Astrocyte of the hippocampus (primary cell): ENCODE results near the gene FBXO45.
"Not testable (repeated sequence)": the region's sequence is repeated elsewhere in the genome, so short reads cannot be mapped to it uniquely, and the experiment has no call there.

ENCODE experiments used
- DNase-seq: peaks from one replicate; pipeline ENCODE4 v3.0.0; 2011; ENCODE audit warnings: low read depth, low spot score

FBXO45 gene, protein sequence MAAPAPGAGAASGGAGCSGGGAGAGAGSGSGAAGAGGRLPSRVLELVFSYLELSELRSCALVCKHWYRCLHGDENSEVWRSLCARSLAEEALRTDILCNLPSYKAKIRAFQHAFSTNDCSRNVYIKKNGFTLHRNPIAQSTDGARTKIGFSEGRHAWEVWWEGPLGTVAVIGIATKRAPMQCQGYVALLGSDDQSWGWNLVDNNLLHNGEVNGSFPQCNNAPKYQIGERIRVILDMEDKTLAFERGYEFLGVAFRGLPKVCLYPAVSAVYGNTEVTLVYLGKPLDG

DNA sequence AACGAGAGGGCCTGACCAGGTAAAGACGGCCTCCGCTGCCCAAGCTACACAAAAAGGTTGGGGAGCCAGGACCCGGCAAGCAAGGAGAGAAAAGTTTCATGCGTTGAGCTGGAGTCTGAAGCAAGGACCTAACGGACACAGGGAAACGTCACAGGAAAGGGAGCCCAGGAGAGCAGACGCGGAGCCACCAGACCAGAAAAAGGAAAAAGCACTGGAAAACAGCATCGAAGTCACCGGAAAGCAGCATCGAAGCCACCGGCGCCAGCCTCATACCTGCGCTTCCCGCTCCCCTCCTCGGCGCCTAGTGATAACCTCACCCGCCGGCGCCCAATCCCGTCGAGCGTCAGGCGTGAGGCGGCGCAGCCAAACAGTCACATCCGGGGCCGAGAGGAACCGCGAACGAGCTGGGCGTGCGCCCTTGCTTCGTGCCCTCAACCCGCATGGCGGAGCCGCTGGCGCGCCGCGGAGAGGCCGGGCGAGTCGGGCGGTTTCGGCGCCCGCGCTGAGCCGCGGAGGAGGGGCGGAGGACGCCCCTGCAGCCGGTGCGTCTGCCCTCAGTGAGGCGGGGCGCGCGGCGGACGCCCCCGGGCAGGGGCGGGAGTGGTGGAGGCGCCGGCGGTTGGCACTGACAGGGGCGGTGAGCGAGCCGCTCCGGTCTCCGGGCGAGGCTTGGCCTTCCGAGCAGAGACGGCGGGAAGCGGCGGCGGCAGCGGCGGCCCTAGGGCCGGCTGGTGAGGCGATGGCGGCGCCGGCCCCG is at the start of gene FBXO45, which contains the start of gene WDR53:
Gene FBXO45 (plus strand): TSS at position 415 of the 757 bp plus-strand sequence. CDS start 325 bp downstream, at position 740.
Gene WDR53 (minus strand): TSS at position 309 of the 757 bp plus-strand sequence. CDS start 7,079 bp downstream, outside the sequence.
- DNase-seq = peak; percentile 99

DNA sequence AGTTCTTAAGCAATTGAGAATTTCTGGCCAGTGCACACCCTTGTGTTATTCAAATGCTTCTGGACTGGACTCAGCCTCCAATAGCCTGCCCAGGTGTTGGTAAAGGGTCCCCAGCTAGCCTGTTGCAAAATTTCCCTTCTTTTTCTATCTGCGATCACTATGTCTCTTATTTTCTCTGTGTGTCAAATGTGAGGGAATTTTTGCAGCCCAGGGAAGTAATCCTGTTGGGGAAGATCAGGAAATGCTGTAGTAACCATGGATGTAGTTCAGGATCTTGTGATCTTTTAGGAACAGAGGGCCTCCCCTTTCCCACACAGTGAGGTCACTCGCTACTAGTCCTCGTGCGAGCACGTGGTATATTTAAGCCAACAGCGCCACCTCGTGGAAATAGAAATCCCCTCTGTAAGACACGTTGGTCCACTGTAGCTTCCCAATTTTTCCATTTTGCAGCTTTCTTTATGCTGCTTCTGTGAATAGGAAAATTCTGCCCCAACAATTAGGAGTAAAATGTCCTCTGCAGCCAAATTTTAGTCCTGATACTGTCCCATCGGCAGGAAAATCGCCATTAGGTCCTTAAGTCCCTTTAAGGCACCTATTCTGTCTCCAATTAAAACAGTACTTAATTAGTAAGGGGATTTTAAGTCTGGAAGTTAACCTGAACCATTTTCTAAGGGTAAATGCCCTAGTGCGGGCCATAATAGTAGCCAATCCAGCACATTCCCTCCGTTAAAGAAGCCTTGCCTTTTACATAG is 49.3 kb upstream of the FBXO45 start:
- DNase-seq = peak; percentile 69

DNA sequence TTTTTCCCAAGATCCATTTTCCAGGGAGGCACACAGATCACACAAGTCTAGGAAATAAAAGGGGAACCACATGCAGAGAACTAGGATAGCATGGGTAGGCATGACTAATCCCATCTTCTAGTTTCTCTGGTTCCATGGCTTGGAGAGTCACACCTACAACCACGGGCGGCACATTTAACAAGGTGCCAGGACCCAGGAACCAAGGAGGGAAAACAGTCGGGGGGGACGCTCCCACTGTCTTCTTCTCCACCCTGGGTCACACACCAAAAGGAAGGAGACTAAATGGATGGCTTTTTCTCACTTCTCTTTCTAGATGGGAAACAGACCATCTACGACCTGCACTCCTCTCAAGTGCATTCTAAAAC is 48.8 kb upstream of the FBXO45 start:
- DNase-seq = no peak

DNA sequence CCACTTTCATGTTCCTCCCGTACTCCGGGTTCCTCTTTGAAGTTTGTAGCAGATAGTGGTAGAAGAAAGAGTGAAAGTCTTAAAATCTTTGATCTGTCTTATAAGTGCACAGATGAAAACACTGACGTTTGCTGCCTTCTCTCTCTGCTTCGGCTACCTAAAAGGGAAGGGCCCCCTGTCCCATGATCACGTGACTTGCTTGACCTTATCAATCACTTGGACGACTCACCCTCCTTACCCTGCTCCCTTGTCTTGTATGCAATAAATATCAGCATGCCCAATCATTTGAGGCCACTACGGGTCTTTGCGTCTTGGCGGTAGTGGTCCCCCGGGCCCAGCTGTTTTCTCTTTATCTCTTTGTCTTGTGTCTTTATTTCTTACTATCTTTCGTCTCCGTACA is 47.2 kb upstream of the FBXO45 start:
- not testable (repeated sequence) for DNase-seq

DNA sequence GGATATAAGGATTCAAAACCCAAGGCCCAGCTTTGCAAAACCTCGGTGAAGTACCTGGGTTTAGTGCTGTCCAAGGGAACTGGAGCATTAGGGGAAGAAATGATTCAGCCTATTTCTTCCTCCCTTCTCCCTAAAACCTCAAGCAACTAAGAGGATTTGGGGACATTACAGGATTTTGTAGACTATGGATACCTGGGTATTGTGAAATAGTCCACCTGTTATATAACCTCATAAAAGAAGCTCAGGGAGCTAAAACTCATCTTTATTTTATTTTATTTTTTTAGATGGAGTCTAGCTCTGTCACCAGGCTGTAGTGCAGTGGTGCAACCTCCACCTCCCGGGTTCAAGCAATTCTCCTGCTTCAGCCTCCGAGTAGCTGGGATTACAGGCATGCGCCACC is 44.6 kb upstream of the FBXO45 start:
- no peak for DNase-seq

DNA sequence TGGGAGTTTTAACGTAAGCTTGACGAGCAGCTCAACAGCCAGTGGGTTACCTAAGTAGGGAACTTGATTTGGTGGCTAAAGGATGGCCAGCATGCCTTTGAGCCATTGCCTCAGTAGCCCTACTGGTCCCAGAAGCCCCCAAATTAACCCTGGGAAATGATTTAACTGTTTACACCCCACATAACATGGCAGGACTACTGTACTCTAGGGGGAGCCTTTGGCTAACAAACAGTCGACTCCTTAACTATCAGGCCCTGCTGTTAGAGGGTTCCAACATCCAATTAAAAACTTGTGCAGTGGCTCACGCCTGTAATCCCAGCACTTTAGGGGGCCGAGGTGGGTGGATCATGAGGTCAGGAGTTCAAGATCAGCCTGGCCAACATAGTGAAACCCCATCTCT is 43.9 kb upstream of the FBXO45 start:
- no peak for DNase-seq

DNA sequence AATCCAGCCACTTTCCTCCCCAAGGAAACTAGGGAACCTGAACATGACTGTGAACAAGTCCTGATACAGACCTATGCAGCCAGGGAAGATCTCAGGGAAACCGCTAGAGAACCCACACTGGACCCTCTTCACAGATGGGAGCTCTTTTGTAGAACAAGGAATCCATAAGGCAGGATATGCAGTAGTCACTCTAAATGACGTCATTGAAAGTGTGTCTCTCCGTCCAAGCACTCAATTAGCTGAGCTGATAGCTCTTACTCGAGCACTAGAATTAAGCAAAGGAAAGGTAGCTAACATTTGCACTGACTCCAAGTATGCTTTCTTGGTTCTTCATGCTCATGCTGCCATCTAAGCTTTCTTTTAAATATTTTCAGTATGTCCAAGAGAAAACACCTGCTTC is 43.3 kb upstream of the FBXO45 start:
- no peak for DNase-seq

DNA sequence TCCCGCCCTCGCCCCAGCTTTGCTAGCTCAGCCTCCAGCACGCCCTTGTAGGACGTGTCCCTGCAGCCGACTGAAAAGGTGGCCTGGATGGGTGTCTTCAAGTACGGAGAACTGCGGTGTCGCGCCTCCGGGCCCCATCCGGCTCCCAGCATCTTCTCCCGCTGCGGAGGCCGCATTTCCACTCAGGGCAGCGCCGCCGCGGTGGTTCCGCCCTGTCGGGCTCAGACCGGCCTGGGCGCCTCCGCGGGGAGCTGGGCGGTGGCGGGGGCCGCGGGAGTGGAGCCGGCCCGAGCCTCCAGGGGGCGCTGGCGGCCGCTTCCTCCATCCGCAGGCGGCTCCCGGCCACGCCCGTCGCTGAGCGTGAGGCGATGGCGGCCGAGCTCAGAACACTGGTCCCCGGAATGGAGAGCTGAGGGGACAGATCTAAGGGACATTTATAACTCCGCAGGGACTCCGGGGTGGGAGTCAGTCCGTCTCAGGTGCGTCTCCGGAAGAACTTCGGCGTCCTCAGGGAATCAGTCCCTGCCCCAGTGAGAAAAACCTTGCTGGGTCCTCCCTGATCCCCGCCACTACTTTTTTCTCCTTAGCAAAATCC is 39.7 kb upstream of the FBXO45 start:
- DNase-seq = peak; percentile 87

DNA sequence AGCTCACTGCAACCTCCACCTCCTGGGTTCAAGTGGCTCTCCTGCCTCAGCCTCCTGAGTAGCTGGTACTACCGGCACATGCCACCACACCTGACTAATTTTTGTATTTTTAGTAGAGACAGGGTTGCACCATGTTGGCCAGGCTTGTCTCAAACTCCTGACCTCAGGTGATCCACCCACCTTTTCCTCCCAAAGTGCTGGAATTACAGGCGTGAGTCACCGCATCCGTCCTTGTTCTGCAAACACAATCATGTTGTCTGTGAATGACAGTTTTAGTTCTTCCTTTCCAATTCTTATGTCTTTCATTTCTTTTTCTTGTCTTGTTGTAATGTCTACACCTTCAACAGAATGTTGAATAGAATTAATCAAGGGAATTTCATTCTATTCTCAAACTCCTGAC is 37.0 kb upstream of the FBXO45 start:
- no peak for DNase-seq

DNA sequence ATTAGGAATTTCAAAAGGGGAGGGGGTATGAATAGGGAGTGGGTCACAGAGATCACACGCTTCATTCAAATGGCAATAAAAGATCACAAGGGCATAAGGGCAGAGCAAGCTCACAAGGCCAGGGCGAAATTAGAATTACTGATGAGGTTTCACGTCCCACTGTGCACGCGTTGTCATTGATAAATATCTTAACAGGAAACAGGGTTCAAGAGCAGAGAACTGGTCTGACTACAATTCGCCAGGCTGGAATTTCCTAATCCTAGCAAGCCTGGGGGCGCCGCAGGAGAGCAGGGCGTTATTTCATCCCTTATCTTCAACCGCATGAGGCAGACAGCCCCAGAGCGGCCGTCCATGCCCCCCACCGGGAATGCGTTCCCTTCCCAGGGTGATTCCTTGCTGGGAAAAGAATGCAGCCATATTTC is 35.2 kb upstream of the FBXO45 start:
- peak; percentile 10 for DNase-seq

DNA sequence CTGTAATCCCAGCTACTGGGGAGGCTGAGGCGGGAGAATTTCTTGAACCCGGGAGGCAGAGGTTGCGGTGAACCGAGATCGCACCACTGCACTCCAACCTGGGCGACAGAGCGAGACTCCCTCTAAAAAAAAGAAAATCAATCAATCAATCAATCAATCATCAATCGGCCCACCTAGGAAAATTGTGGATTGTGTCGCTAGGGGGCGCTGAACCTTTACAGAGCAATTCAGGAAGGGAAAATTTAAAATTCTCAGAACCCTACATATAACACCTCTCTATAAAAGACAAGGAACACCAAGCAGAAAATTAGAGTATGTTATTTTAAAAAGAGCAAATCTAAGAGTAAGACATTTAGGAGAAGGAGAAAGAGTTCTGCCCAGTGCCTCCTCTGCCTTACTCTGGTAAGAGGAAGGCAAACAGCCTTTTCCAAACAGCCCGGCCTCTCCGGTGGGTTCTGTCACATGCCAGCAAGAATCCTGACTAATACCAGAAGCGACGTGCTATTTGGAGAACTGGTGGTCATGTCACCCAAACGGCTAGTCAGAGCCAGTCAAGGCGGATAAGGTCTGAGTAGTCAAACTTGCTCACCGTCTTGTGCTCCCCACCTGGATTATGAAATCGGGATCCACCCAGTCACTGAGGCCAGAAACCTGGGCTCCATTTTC is 31.0 kb upstream of the FBXO45 start:
- DNase-seq = peak; percentile 17

DNA sequence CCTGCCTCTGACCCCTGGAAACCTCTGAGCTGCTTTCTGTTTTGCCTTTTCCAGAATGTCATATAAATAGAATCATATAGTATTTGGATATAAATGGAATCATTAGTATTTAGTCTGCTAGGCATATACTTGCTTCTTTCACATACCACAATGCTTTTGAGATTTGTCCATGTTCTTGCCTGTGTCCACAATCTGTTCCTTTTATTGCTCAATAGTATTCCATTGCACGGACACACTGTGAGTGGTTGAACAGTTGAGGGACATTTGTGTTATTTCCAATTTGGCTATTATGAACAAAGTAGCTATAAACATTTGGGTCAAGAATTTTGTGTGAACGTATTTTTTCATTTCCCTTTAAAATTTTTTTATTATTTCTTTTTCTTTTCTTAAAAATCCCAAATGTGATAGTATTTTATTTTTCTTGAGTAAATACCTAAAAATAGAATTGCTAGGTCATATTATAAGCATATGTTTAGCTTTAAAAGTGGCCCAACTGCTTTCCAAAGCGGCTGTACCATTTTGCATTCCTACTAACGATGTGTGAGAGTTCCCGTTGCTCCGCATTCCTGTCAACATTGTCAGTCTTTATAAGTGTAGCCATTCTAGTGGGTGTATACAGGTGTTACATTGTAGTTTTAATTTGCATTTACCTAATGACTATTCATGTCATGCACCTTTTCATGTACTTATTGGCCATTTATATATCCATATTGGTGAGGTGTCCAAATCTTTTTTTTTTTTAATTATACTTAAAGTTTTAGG is 26.6 kb upstream of the FBXO45 start:
- DNase-seq = no peak

DNA sequence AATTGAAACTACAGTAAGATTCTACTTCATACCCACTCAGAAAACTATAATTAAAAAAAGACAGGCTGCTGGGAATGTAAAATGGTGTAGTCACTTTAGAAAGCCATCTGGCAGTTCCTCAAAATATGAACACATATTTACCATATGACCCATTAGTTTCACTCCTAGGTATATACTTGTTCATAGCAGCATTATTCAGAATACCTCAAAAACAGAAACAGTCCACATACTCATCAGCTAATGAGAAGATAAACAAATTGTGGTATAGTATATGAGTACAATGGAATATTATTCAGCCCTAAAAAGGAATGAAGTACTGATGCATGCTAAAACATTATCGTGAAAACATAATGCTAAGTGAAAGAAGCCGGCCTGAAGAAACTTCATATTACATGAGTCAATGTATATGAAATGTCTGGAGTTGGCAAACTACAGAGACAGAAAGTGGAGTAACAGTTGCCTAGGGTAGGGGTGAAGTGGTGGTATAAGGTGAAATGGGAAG is 23.9 kb upstream of the FBXO45 start:
- no peak for DNase-seq

DNA sequence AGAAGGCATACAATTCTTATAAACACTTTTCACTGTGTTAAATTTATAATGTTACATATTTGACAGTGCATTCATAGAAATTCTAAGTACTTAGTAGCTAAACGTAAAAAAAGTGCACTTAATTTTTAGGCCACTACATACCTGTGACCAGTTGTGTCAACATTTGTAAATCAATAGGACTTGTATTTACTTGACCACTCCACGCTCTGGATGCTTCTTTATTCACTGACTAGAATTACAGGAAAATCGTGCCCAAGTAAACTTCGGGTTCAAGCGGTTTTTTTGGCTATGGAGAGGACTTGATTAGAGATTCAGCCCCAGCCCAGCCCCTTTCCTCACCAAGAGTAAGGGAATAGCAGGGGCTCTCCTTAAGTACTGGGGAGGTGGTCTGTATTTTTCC is 21.9 kb upstream of the FBXO45 start:
- no peak for DNase-seq

DNA sequence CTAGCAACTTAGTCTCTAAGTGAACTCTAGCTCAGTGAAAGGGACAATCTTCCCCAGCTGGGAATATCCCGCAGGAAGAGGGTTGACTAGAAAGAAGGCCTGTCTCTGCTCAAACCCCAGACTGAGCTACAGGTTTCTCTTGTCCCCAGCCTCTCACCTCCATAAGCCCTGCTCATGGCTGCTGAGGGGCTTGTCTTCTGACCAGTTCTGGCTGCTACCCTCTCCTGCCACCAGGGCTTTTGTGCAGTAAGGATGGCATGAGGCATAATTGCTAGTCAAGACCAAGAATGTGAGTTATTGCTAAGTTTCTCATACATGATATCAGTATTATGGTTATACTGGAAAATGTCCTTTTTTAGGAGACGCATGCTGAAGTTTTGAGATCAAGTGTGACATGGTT is 21.4 kb upstream of the FBXO45 start:
- DNase-seq = no peak

DNA sequence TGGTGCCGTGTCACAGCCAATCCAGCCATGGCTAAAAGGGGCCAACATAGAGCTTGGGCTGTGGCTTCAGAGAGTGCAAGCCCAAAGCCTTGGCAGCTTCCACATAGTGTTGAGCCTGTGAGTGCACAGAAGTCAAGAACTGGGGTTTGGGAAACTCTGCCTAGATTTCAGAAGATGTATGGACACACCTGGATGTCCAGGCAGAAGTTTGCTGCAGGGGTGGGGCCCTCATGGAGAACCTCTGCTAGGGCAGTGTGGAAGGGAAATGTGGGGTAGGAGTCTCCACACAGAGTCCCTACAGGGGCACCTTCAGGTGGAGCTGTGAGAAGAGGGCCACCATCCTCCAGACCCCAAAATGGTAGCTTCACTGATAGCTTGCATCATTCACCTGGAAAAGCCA is 19.1 kb upstream of the FBXO45 start:
- not testable (repeated sequence) for DNase-seq

DNA sequence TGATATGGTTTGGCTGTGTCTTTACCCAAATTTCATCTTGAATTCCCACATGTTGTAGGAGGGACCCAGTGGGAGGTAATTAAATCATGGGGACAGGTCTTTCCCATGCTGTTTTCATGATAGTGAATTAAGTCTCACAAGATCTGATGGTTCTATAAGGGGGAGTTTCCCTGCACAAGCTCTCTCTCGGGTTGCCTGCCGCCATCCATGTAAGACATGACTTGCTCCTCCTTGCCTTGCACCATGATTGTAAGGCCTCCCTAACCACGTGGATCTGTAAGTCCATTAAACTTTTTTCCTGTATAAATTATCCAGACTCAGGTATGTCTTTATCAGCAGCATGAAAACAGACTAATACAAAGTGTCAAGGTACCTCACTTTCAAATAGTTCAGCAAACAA is 18.3 kb upstream of the FBXO45 start:
- DNase-seq = not testable (repeated sequence)

DNA sequence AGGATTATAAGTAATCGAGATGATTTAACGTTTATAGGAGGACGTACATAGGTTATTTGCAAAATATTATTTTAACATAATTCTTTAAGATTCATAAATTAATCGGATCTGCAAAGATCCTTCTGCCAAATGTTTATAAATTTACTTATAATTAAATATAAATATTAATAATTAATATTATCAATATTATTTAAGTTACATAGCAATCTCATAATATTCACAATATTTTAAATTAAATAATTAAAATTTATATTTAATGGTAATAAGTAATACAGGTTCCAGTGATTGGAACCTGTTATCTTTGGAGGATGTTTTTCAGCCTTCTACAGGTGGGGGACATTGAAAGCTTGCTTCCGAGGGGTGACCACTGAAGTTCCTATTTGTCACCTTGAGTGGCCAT is 16.2 kb upstream of the FBXO45 start:
- no peak for DNase-seq

DNA sequence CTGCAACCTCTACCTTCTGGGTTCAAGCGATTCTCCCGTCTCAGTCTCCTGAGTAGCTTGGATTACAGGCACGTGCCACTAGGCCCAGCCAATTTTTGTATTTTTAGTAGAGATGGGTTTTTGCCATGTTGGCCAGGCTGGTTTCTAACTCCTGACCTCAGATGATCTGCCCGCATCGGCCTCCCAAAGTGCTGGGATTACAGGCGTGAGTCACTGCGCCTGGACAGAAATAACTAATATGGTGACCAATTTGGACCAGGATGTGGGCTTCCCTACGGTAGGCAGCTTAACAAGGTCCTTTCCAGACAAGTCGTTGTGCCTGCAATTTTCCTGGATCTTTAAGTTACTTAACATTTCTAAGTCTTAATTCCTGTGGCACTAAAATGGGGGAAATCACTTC is 14.9 kb upstream of the FBXO45 start:
- DNase-seq = no peak

DNA sequence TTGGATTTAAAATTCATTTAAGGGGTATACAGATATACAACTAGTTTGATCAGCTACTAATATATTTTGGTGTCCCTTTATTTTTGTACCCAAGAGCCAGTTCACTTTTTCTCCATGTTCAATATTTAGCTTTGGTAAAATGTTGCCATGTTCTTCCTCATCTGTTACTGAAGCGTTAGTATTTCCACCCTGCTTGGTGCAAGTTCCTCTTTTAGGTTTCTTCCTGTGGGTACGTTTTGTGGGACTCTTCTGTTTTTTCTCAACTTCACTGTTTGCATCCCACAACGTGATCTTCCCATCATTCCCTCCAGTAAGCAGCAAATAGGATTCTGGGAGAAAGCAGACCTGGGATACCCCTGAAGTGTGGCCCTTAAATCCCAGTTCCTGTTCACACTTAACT is 14.3 kb upstream of the FBXO45 start:
- no peak for DNase-seq

DNA sequence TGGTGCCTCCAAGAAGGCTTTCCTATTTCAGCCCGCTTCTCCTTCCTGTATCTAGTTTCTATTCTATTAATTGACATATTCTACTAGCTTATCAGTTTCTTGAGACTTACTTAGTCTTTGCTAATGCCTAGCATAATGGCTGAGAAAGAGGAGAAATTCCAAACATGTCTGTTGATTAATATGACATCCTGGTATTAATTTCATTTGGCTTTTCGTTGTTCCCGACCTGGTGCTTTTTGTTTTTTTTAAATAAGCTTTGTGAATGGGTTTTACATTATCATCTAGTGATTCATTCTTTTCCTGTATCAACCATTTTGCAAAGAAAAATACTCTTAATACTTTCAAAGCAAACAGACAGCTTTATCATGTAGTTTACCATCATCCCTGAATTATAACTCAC is 13.2 kb upstream of the FBXO45 start:
- no peak for DNase-seq
